ENCODE data around the gene DNTT.
"Not testable (repeated sequence)": the region's sequence is repeated elsewhere in the genome, so short reads cannot be mapped to it uniquely, and the experiment has no call there.

The DNTT gene

DNA sequence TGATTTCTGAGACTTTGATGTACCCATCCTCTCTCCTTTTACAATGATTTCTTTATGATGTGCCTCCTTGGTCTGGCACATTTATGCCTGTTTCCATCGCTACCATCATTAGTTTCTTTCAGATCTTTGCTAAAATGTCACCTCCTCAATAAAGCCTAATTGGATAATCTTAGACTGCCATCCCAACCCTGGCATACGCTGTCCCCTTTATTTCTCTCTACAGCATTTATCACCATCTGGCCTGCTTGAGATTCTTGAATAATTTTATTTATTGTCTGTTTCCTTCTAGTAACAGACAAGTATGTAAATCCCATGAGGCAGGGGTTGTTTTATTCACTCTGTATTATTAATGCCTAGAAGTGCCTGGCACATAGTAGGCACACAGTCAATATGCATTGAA lies 6.7 kb upstream of the DNTT start:
- DNase-seq (ENCODE audit: low read depth): no peak
- TF ChIP-seq CTCF (IDR thresholded peaks at IDR 0.05; ENCODE audit: insufficient read depth, low read depth, low read length, missing control alignments): no peak

GRCh38 chr10:96298362-96298761 lies 5.9 kb upstream of the DNTT start:
- H3K4me3 ChIP-seq (ENCODE audit: low read length): no peak overlapping the region
- TF ChIP-seq CTCF (IDR thresholded peaks at IDR 0.05; ENCODE audit: insufficient read depth, low read depth, low read length, missing control alignments): no peak
- no peak for DNase-seq (ENCODE audit: low read depth)

More for the DNA sequence above, 6.7 kb upstream of the DNTT start:
- no peak overlapping the region for H3K4me3 ChIP-seq (ENCODE audit: low read length)

GRCh38 chr10:96299383-96299782 lies 4.9 kb upstream of the DNTT start:
- H3K4me3 ChIP-seq (ENCODE audit: low read length): no peak overlapping the region
- TF ChIP-seq CTCF (IDR thresholded peaks at IDR 0.05; ENCODE audit: insufficient read depth, low read depth, low read length, missing control alignments): no peak
- DNase-seq (ENCODE audit: low read depth): no peak

DNA sequence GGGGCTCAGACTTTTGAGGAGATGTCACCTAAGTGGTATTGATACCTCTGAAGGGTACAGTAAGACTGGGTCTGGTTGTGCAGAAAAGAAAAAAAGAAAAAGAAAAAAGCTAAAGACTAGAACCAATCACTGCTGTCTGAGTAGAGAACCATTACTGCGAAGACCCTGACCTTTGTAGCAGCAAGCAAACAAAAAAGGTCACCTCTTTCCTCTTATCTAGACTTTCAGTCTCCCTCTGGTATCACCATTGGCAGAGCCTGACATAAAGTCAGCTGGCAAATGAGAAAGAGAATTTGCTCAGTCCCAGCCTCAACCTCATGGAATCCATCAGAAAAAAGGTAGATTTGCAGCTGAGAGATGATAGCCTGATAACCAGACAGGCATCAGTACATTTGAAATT lies 2.6 kb upstream of the DNTT start:
- no peak overlapping the region for H3K4me3 ChIP-seq (ENCODE audit: low read length)
- no peak for TF ChIP-seq CTCF (IDR thresholded peaks at IDR 0.05; ENCODE audit: insufficient read depth, low read depth, low read length, missing control alignments)
- DNase-seq (ENCODE audit: low read depth): no peak

- H3K4me3 ChIP-seq (ENCODE audit: low read length): no peak overlapping the region
- TF ChIP-seq CTCF (IDR thresholded peaks at IDR 0.05; ENCODE audit: insufficient read depth, low read depth, low read length, missing control alignments): no peak
- DNase-seq (ENCODE audit: low read depth): no peak
Observed at GRCh38 chr10:96305019-96305418, 785 bp downstream of the DNTT start.

DNA sequence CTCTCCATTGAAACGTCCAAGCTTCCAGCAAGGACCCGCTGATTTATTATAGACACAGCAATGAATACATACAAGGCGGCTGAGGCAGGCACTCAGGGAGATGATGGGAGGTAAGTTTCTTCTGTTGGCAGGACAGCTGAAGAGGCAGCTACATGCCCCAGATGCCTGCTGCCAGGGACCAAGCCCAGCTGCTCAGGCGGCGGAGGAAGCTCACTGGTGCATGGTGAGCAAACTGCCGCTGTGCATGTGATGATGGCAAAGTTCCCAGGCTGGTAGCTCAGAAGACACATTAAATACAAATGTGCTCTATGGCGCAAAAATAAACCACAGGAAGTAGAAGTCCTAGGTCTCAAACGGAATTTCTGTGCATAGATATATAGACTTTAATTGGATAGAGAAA lies 2.3 kb downstream of the DNTT start:
- DNase-seq (ENCODE audit: low read depth): no peak
- TF ChIP-seq CTCF (IDR thresholded peaks at IDR 0.05; ENCODE audit: insufficient read depth, low read depth, low read length, missing control alignments): no peak
- no peak overlapping the region for H3K4me3 ChIP-seq (ENCODE audit: low read length)

DNA sequence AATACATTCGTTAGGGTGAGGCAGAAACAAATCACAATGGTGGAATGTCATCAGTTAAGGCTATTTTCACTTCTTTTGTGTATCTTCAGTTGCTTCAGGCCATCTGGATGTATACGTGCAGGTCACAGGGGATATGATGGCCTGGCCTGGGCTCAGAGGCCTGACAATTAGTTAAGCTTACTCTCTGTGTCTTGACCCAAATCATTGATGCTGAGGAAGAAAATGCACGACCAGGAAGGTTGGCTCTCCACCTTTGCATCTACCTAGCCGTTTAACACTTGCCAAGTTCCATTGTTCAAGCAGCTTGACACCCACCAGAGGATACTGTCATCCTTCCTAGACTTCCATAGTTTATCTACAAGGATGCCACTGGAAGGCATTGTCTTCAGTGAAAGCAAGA lies 4.6 kb downstream of the DNTT start:
- H3K4me3 ChIP-seq (ENCODE audit: low read length); DNase-seq (ENCODE audit: low read depth): not testable (repeated sequence)

Data from epithelial cell of esophagus (primary cell).